DND-41 (cell line): ENCODE measurements around the gene GNAO1.

ENCODE experiments used
- ATAC-seq: fragments of 200-7000 bp; cut with Tn5 transposase; 3 replicates; pipeline ENCODE4 v1.9.1; 2021; ENCODE audit warnings: low read depth; ENCODE audit not compliant: insufficient read depth
- DNase-seq: peaks from one replicate; pipeline ENCODE4 v3.0.0-alpha.2; 2020
- H2AFZ ChIP-seq: 2 replicates; pipeline ENCODE4 v1.6.0; 2012; ENCODE audit warnings: low read depth, low read length
- H3K27ac ChIP-seq: 2 replicates; pipeline ENCODE4 v1.5.1; 2012; ENCODE audit warnings: low read length, inconsistent platforms
- H3K27me3 ChIP-seq: fragments of 200-600 bp; sonication (generic); 2 replicates; pipeline ENCODE4 v1.6.0; 2012; ENCODE audit warnings: low read length, mild to moderate bottlenecking, inconsistent platforms; ENCODE audit not compliant: insufficient read depth, poor library complexity
- H3K36me3 ChIP-seq: 2 replicates; pipeline ENCODE4 v1.5.1; 2012; ENCODE audit warnings: low read length, inconsistent platforms; ENCODE audit not compliant: insufficient read depth
- H3K4me1 ChIP-seq: 2 replicates; pipeline ENCODE4 v1.5.1; 2012; ENCODE audit warnings: mild to moderate bottlenecking, low read length; ENCODE audit not compliant: insufficient read depth
- H3K4me2 ChIP-seq: 2 replicates; pipeline ENCODE4 v1.6.0; 2012; ENCODE audit warnings: mild to moderate bottlenecking, moderate library complexity, low read length, inconsistent platforms; ENCODE audit not compliant: insufficient read depth
- H3K4me3 ChIP-seq, 2 experiments: fragments of 200-600 bp in 1 of 2; shearing (Covaris generic) in 1 of 2; 2 replicates each; pipeline ENCODE4 v1.5.1; 2012 to 2016; ENCODE audit warnings: inconsistent platforms in 2 of 2, low read length in 2 of 2, mild to moderate bottlenecking in 2 of 2, low read depth in 1 of 2, moderate library complexity in 1 of 2
- H3K79me2 ChIP-seq: 2 replicates; pipeline ENCODE4 v1.6.0; 2012; ENCODE audit warnings: low read length, inconsistent platforms; ENCODE audit not compliant: insufficient read depth
- H3K9ac ChIP-seq: 2 replicates; pipeline ENCODE4 v1.6.0; 2012; ENCODE audit warnings: low read depth, mild to moderate bottlenecking, inconsistent platforms, low read length, moderate library complexity
- H3K9me3 ChIP-seq: 2 replicates; pipeline ENCODE4 v1.5.1; 2012; ENCODE audit warnings: low read length, moderate library complexity, mild to moderate bottlenecking, inconsistent platforms; ENCODE audit not compliant: insufficient read depth, severe bottlenecking
- H4K20me1 ChIP-seq: 2 replicates; pipeline ENCODE4 v1.6.0; 2012; ENCODE audit warnings: low read length; ENCODE audit not compliant: insufficient read depth
- EZH2 ChIP-seq: IDR thresholded peaks from 3 replicates; pipeline ENCODE4 v1.6.1; 2012; ENCODE audit warnings: borderline replicate concordance, low read depth, mild to moderate bottlenecking, moderate library complexity, low read length, inconsistent platforms; ENCODE audit not compliant: severe bottlenecking
- TF ChIP-seq, protein P1 (sequence below): IDR thresholded peaks from 2 replicates; pipeline ENCODE4 v1.5.1; 2012; ENCODE audit warnings: borderline replicate concordance, low read length, moderate library complexity, mild to moderate bottlenecking; ENCODE audit not compliant: poor library complexity, severe bottlenecking; ENCODE audit errors: extremely low read depth

Gene GNAO1

DNA sequence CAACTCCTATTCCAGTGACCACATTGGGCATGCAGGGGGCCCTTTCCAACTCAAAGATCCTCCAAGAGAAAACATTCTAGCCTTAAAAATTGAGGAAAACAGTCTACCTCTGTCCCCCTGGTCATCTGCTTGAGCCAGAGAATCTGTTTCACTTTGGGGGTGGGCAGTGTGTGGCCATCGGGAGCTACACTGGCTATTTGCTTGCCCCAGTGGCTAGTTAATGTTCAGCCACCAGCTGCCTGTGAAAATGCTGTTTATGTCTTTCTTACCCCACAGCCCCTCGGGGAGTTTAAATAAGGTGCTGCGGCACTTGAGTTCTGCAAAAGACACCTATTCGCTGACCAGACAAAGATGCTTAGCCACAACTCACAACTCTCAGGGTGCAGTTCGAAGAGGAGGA is 43.4 kb downstream of the GNAO1 start:
- no peak overlapping the region for H2AFZ ChIP-seq
- TF ChIP-seq EZH2 = no peak
- TF ChIP-seq, protein P1, sequence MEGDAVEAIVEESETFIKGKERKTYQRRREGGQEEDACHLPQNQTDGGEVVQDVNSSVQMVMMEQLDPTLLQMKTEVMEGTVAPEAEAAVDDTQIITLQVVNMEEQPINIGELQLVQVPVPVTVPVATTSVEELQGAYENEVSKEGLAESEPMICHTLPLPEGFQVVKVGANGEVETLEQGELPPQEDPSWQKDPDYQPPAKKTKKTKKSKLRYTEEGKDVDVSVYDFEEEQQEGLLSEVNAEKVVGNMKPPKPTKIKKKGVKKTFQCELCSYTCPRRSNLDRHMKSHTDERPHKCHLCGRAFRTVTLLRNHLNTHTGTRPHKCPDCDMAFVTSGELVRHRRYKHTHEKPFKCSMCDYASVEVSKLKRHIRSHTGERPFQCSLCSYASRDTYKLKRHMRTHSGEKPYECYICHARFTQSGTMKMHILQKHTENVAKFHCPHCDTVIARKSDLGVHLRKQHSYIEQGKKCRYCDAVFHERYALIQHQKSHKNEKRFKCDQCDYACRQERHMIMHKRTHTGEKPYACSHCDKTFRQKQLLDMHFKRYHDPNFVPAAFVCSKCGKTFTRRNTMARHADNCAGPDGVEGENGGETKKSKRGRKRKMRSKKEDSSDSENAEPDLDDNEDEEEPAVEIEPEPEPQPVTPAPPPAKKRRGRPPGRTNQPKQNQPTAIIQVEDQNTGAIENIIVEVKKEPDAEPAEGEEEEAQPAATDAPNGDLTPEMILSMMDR = no peak
- H3K27ac ChIP-seq = no peak overlapping the region
- H3K9me3 ChIP-seq = no peaks in the 10 kb centered on the region
- H3K4me2 ChIP-seq = no peak overlapping the region
- no peak overlapping the region for H3K9ac ChIP-seq
- no peak for DNase-seq
- no peak for ATAC-seq
- H3K4me1 ChIP-seq = no peaks in the 10 kb centered on the region
- 0 out of 2 replicates have a peak, but pooled peaks cover 3% of the 10 kb centered on the region for H3K79me2 ChIP-seq
- no peak overlapping the region for H3K4me3 ChIP-seq
- H3K27me3 ChIP-seq = no peaks in the 10 kb centered on the region
- peaks cover 24% of the 10 kb centered on the region; the same call in 1 of the 2 replicates for H4K20me1 ChIP-seq
- peaks cover 5% of the 10 kb centered on the region; the same call in 1 of the 2 replicates for H3K36me3 ChIP-seq

DNA sequence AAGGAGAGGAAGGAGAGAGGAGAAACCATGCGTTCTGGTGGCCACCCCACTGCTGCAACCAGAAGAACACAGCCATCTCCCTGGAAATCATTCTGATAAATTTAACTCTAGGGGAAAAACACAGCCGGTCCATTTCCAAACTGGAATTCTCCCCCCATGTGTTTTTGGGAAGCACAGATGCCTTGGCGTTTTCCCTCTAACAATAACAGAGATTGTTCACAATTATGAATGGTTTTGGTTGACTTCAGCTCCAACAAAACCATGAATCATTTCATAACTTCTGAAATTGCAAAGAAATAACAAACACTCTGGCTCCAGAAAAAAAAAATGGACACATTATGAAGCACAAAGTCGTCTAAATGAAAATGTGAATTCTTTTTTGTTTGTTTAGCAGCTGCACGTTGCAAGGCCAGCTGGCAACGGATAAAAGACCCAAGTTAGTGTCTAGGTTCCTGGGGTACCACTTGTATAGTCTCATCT is 46.2 kb downstream of the GNAO1 start:
- H3K4me1 ChIP-seq = no peaks in the 10 kb centered on the region
- TF ChIP-seq, protein P1 = no peak
- no peak for TF ChIP-seq EZH2
- no peaks in the 10 kb centered on the region for H3K27me3 ChIP-seq
- no peak overlapping the region for H3K27ac ChIP-seq
- peaks cover 15% of the 10 kb centered on the region; the same call in 1 of the 2 replicates for H4K20me1 ChIP-seq
- H3K9me3 ChIP-seq = no peaks in the 10 kb centered on the region
- no peak overlapping the region for H2AFZ ChIP-seq
- H3K4me3 ChIP-seq = no peak overlapping the region
- H3K79me2 ChIP-seq = no peaks in the 10 kb centered on the region
- H3K9ac ChIP-seq = no peak overlapping the region
- no peak overlapping the region for H3K4me2 ChIP-seq
- ATAC-seq = no peak
- DNase-seq = no peak
- H3K36me3 ChIP-seq = peaks cover 5% of the 10 kb centered on the region; the same call in 1 of the 2 replicates

DNA sequence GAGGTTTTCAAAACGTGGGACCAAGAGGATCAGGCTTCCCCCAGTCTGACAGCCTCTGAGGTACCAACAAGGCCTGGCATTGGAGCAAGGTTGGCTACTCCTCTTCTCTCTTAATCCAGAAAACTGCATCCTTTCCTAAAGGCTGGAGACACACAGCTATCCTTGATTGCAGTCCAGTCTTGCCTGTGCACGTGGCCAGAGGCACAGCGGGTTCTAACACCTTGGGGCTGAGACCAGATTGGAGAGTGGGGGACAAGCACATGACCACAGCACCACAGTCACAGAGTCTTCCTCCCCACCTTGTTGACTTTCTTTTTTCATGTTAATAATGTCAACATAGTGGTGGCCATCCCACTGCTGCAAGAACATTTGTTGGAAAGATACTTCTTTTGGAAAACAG is 46.9 kb downstream of the GNAO1 start:
- Histone ChIP-seq H3K4me3 (no peak overlapping the region), H3K9me3 (no peaks in the 10 kb centered on the region), H3K36me3 (peaks cover 5% of the 10 kb centered on the region; the same call in 1 of the 2 replicates), H3K27me3 (no peaks in the 10 kb centered on the region), H4K20me1 (peaks cover 15% of the 10 kb centered on the region; the same call in 1 of the 2 replicates), H3K4me1 (no peaks in the 10 kb centered on the region), H3K79me2 (no peaks in the 10 kb centered on the region), H3K9ac (no peak overlapping the region), H3K4me2 (no peak overlapping the region), H3K27ac (no peak overlapping the region), H2AFZ (no peak overlapping the region)
- ATAC-seq (no peak), DNase-seq (no peak)
- TF ChIP-seq, protein P1 = no peak
- TF ChIP-seq EZH2 = no peak
